Right atrium auricular region (tissue), 2 donors: Measurements from ENCODE around the gene KDELR3. TPM values are rescaled to one million over a fixed set of nuclear protein-coding genes. Genes with fewer than 3 reads are reported as not detected.

Experiments used
- DNase-seq: peaks from one replicate; pipeline ENCODE4 v3.0.0-alpha.2; 2019; ENCODE audit warnings: low spot score
- H3K27ac ChIP-seq, 2 donors: fragments of 200-600 bp; sonication (generic); 1 replicate in 1 of 2; 2 replicates in 1 of 2; pipeline ENCODE4 v1.5.1; 2016 to 2019
- H3K27me3 ChIP-seq, 2 donors: fragments of 200-600 bp; sonication (generic); one replicate each; pipeline versions ENCODE4 v1.5.1 to v1.6.0; 2017 to 2019
- H3K36me3 ChIP-seq: fragments of 200-600 bp; sonication (generic); one replicate; pipeline ENCODE4 v1.5.1; 2016
- H3K4me1 ChIP-seq, 2 donors: fragments of 200-600 bp; sonication (generic); one replicate each; pipeline versions ENCODE4 v1.5.1 to v1.6.0; 2017 to 2019
- H3K4me3 ChIP-seq, 2 donors: fragments of 200-600 bp; sonication (generic); 1 replicate in 1 of 2; 2 replicates in 1 of 2; pipeline ENCODE4 v1.5.1; 2017 to 2019; ENCODE audit warnings: mild to moderate bottlenecking in 1 of 2, moderate library complexity in 1 of 2
- H3K9me3 ChIP-seq, 2 donors: fragments of 200-600 bp; sonication (generic); one replicate each; pipeline ENCODE4 v1.5.1; 2019
- CTCF ChIP-seq, 2 donors: fragments of 200-600 bp; sonication (generic); IDR thresholded peaks; one replicate each; pipeline ENCODE4 v1.5.1; 2019; ENCODE audit warnings: antibody characterized with exemption in 2 of 2
- total RNA-seq, 2 donors: library from RNA; depleted of rRNA; stranded (reverse); fragments of >200 nt; gene quantifications; one replicate each; pipeline ENCODE4 v1.1.0, GENCODE V29; 2016

The KDELR3 gene
- total RNA-seq, 2 donors from 2014 or later = 8.0 to 9.2 TPM

DNA sequence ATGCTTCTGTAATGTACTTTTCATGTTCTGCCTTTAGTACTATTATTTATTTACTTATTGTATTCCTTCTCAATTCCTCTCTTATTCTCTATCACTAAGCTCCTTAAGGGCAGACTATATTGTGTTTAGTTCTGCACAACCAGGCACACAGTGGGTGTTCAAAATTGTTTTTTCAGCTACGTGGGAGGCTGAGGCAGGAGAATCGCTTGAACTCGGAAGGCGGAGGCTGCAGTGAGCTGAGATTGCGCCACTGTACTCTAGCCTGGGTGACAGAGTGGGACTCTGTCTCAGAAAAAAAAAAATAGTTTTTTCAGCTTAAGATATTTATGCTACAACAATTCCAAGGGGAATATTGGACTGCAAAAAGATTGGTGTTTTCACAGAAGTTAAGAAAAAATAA lies 55.6 kb downstream of the KDELR3 start:
- no peak overlapping the region for H3K4me3 ChIP-seq
- H3K4me1 ChIP-seq = no peaks in the 10 kb centered on the region
- H3K9me3 ChIP-seq = no peaks in the 10 kb centered on the region
- no peaks in the 10 kb centered on the region for H3K27me3 ChIP-seq
- H3K27ac ChIP-seq = no peak overlapping the region
- no peak for DNase-seq
- H3K36me3 ChIP-seq = no peaks in the 10 kb centered on the region
- TF ChIP-seq CTCF (IDR thresholded peaks at IDR 0.05) = no peak

DNA sequence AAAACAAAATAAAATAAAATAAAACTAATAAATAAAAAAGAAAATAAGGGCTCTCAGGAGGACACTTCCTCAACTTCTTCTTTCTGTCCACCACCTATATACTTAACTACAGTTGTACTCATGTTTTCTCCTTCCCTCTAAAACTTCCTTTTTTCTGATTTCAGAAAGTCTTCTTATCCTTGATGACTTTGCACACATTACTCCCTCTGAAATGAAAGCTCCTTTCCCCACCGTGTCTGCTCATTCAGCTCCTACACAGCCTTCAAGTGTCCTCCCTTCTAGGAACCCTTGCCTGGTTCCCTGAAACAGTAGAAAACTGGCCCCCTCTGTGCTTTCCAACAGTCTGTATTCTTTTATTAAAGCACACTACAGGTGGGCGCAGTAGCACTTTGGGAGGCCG lies 56.5 kb downstream of the KDELR3 start:
- Histone ChIP-seq H3K27ac (no peak overlapping the region), H3K4me3 (no peak overlapping the region), H3K36me3 (no peaks in the 10 kb centered on the region), H3K9me3 (no peaks in the 10 kb centered on the region), H3K27me3 (no peaks in the 10 kb centered on the region), H3K4me1 (no peaks in the 10 kb centered on the region)
- DNase-seq = no peak
- TF ChIP-seq CTCF (IDR thresholded peaks at IDR 0.05) = no peak

DNA sequence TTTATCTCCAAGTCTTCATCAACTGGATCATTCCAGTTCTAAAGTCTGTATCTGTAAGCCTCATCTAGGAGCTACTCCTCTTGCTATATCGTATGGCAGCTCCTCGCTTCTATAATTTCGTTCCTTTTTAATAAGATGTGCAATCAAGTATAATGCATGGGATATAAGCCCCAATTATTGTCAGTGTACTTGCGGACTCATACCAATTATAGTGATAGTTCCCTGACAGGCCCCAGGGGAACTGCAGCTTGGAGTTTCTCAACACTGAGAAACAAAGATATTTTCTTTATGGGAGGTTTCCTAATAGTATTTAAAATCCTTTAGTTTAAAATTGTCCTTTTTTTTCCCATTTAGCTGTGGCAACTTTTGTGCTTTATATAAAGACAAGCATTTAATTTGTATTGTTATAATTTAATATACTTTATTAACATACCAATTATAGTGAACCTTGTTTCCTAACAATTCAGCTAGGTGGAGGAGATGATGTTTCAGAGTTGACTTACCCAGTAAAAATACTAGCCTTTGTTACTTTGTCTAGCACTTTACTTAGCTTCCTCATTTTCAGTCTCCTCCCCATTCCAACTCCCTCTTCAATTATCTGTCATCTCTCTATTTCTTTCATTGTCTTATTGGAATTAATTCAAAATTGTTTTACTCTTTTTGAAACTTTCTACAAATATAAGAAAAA lies 63.5 kb downstream of the KDELR3 start:
- Histone ChIP-seq H3K27ac (no peak overlapping the region), H3K4me3 (no peak overlapping the region), H3K36me3 (no peaks in the 10 kb centered on the region), H3K9me3 (no peaks in the 10 kb centered on the region), H3K27me3 (no peaks in the 10 kb centered on the region), H3K4me1 (no peaks in the 10 kb centered on the region)
- DNase-seq = no peak
- no peak for TF ChIP-seq CTCF (IDR thresholded peaks at IDR 0.05)

Other genes with a start within 250 kb of the KDELR3 start
- 10 to 100 TPM; 51.2 to 76.1 TPM for gene TMEM184B, start 195.1 kb upstream of the KDELR3 start, total RNA-seq
- gene CSNK1E, start 150.7 kb upstream of the KDELR3 start, total RNA-seq = 10 to 100 TPM; 41.8 to 78.8 TPM
- 10 to 100 TPM in 1 of 2 donors, 1 to 10 TPM in 1; 7.0 to 36.7 TPM for gene KCNJ4, start 12.9 kb upstream of the KDELR3 start, total RNA-seq
- gene DDX17, start 38.2 kb downstream of the KDELR3 start, total RNA-seq = 100 to 1,000 TPM; 161 to 178 TPM
- 10 to 100 TPM in 1 of 2 donors, under 1 TPM in 1; 0.82 to 16.3 TPM for gene DMC1, start 102.1 kb downstream of the KDELR3 start, total RNA-seq
- 1 to 10 TPM in 1 of 2 donors, under 1 TPM in 1; 0.70 to 1.1 TPM for gene FAM227A, start 188.3 kb downstream of the KDELR3 start, total RNA-seq
- gene CBY1, start 188.5 kb downstream of the KDELR3 start, total RNA-seq = 10 to 100 TPM; 23.0 to 27.9 TPM
- gene TOMM22, start 213.9 kb downstream of the KDELR3 start, total RNA-seq = 10 to 100 TPM; 36.9 to 42.5 TPM
- gene JOSD1, start 232.8 kb downstream of the KDELR3 start, total RNA-seq = 10 to 100 TPM; 20.0 to 37.3 TPM
- 10 to 100 TPM; 23.2 to 32.2 TPM for gene GTPBP1, start 237.8 kb downstream of the KDELR3 start, total RNA-seq